GM23248 (cell line): ENCODE data around the gene UBTD1.

ENCODE experiments used
- EZH2 ChIP-seq: fragments of 200-600 bp; sonication (generic); IDR thresholded peaks from 2 replicates; pipeline ENCODE4 v1.6.1; 2018; ENCODE audit warnings: antibody characterized with exemption, mild to moderate bottlenecking; ENCODE audit not compliant: insufficient read depth, poor library complexity, severe bottlenecking
- EZH2phosphoT487 ChIP-seq: fragments of 200-600 bp; sonication (generic); IDR thresholded peaks from 2 replicates; pipeline ENCODE4 v1.6.1; 2018; ENCODE audit warnings: antibody characterized with exemption, moderate library complexity, mild to moderate bottlenecking, low read depth; ENCODE audit not compliant: insufficient read depth

- no peak for TF ChIP-seq EZH2phosphoT487
- TF ChIP-seq EZH2: no peak
These were observed 82.0 kb downstream of the UBTD1 start for GRCh38 chr10:97580421-97581367.
